ENCODE measurements around the gene ASTL. TPM values are rescaled to one million over a fixed set of nuclear protein-coding genes. Genes with fewer than 3 reads are reported as not detected.

Gene ASTL
- total and polyA plus RNA-seq, 2 donors (not counting 3 experiments of a cell fraction or from before 2014, with no cell fraction given) = not detected

GRCh38 chr2:96089356-96090195, 48.7 kb downstream of the ASTL start:
- Histone ChIP-seq H3K4me1 (ENCODE audit: control insufficient read depth, extremely low read depth, insufficient read depth, low read length) (no peaks in the 10 kb centered on the region), H3K36me3 (ENCODE audit: control insufficient read depth in 2 of 2, extremely low read depth in 1 of 2, insufficient read depth in 2 of 2, low read length in 2 of 2) (no peaks in the 10 kb centered on the region), H4K20me1 (replicated peaks; ENCODE audit: control insufficient read depth, extremely low read depth, insufficient read depth, low read length) (no peaks in the 10 kb centered on the region), H3K27ac (ENCODE audit: insufficient read depth, low read depth, low read length) (no peak overlapping the region), H3K9me1 (replicated peaks; ENCODE audit: control insufficient read depth, extremely low read depth, insufficient read depth, low read length) (no peaks in the 10 kb centered on the region), H3K27me3 (ENCODE audit: control insufficient read depth in 2 of 2, insufficient read depth in 2 of 2, low read length in 2 of 2) (peaks cover 0 to 2% of the 10 kb centered on the region in 2 experiments), H3K4me2 (ENCODE audit: insufficient read depth, low read length) (no peak overlapping the region), H2AFZ (ENCODE audit: low read depth, low read length) (no peak overlapping the region), H3K9me3 (replicated peaks; ENCODE audit: control insufficient read depth, insufficient read depth, low read length) (no peaks in the 10 kb centered on the region), H3K79me2 (ENCODE audit: control insufficient read depth, insufficient read depth, low read length) (no peaks in the 10 kb centered on the region), H3K4me3 (replicated peaks in 1 of 3; ENCODE audit: insufficient read depth in 1 of 3, low read depth in 1 of 3, low read length in 3 of 3) (no peak overlapping the region), H3K9ac (replicated peaks; ENCODE audit: extremely low read depth, insufficient read depth, low read length) (no peak overlapping the region)
- no peak for DNase-seq (ENCODE audit: low read depth, low spot score)
- intact Hi-C loops (cut with micrococcal nuclease) = no loop called here
- no peak for TF ChIP-seq MYC (IDR thresholded peaks at IDR 0.05; ENCODE audit: low read depth, low read length)
- no peak for FAIRE-seq
- ChIA-PET CTCF (interaction anchor here (1.0 kb wide), 1 partner anchor 27 kb away, joined by 3 read pairs; no protein-coding TSS in a partner anchor), POLR2A (no interaction called here)
- dilution Hi-C loops (cut with MboI; ENCODE audit: extremely low pct_ligation_motif_present, low sequenced_read_pairs) = no loop called here
- BruUV-seq (replicated peaks) = no TSS peak

DNA sequence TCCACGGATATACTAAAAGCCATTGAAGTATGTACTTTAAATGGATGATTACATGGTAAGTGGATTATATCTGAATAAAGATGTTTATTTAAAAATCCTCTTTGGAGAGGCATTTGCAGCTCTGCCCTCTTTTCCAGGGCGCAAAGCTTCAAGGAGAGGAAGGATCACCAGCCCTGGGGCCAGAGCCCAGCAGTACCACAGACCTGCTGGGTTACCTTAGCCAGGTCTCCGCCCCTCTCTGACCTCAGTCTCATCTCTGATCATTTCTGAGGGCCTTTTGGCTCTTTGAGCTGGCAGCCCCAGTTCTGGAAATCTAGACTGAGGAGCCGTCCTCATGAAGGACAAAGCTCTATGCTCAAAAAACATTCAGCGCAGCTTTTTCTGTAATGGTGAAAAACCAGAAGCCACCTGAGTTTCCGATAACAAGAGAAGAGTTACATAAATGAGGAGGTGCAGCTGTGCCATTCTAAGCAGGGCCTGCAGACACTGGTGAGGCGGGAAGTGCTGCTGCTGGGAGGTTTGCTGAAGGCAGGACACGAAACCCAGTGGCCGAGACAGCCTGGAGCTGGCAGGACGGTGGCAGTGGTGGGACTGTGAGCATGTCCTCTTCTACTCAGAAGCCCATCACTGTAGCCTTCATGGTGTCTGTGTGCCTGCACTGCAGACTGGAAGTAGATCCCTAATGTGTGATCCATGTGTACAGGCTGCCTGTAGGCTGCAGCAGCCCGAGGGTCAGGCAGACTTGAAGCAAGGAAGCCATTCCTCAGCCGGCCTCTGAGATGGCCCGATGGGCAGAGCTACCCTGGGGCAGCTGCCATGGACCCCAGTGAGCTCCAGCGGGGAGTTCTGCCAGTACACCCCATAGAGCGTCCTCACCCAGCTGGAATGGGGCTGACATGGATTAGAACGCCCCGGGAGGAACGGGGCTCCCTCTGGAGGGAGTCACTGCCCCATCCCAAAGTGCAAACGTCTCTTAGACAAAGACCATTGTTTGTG, 49.7 kb downstream of the ASTL start:
- DNase-seq (ENCODE audit: low read depth, low spot score) (no peak), FAIRE-seq (no peak)
- Histone ChIP-seq H3K9me3 (replicated peaks; ENCODE audit: control insufficient read depth, insufficient read depth, low read length) (no peaks in the 10 kb centered on the region), H3K4me2 (ENCODE audit: insufficient read depth, low read length) (no peak overlapping the region), H3K9me1 (replicated peaks; ENCODE audit: control insufficient read depth, extremely low read depth, insufficient read depth, low read length) (no peaks in the 10 kb centered on the region), H3K27ac (ENCODE audit: insufficient read depth, low read depth, low read length) (no peak overlapping the region), H3K9ac (replicated peaks; ENCODE audit: extremely low read depth, insufficient read depth, low read length) (no peak overlapping the region), H3K4me1 (ENCODE audit: control insufficient read depth, extremely low read depth, insufficient read depth, low read length) (no peaks in the 10 kb centered on the region), H4K20me1 (replicated peaks; ENCODE audit: control insufficient read depth, extremely low read depth, insufficient read depth, low read length) (no peaks in the 10 kb centered on the region), H3K27me3 (ENCODE audit: control insufficient read depth in 2 of 2, insufficient read depth in 2 of 2, low read length in 2 of 2) (peaks cover 0 to 2% of the 10 kb centered on the region in 2 experiments), H3K4me3 (replicated peaks in 1 of 3; ENCODE audit: insufficient read depth in 1 of 3, low read depth in 1 of 3, low read length in 3 of 3) (no peak overlapping the region), H3K79me2 (ENCODE audit: control insufficient read depth, insufficient read depth, low read length) (no peaks in the 10 kb centered on the region), H3K36me3 (ENCODE audit: control insufficient read depth in 2 of 2, extremely low read depth in 1 of 2, insufficient read depth in 2 of 2, low read length in 2 of 2) (no peaks in the 10 kb centered on the region), H2AFZ (ENCODE audit: low read depth, low read length) (no peak overlapping the region)
- no peak for TF ChIP-seq GATA2 (IDR thresholded peaks at IDR 0.05; ENCODE audit: insufficient read depth, insufficient read length, low read depth, low read length)
- TF ChIP-seq, protein P1, sequence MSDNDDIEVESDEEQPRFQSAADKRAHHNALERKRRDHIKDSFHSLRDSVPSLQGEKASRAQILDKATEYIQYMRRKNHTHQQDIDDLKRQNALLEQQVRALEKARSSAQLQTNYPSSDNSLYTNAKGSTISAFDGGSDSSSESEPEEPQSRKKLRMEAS (IDR thresholded peaks at IDR 0.05; ENCODE audit: insufficient read depth, insufficient read length) = no peak
- TF ChIP-seq POLR2A (IDR thresholded peaks at IDR 0.05; ENCODE audit: low read depth, low read length) = no peak
- no peak for TF ChIP-seq POLR2AphosphoS5 (IDR thresholded peaks at IDR 0.05; ENCODE audit: insufficient read depth, low read depth, low read length)
- TF ChIP-seq, protein P2, sequence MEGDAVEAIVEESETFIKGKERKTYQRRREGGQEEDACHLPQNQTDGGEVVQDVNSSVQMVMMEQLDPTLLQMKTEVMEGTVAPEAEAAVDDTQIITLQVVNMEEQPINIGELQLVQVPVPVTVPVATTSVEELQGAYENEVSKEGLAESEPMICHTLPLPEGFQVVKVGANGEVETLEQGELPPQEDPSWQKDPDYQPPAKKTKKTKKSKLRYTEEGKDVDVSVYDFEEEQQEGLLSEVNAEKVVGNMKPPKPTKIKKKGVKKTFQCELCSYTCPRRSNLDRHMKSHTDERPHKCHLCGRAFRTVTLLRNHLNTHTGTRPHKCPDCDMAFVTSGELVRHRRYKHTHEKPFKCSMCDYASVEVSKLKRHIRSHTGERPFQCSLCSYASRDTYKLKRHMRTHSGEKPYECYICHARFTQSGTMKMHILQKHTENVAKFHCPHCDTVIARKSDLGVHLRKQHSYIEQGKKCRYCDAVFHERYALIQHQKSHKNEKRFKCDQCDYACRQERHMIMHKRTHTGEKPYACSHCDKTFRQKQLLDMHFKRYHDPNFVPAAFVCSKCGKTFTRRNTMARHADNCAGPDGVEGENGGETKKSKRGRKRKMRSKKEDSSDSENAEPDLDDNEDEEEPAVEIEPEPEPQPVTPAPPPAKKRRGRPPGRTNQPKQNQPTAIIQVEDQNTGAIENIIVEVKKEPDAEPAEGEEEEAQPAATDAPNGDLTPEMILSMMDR (IDR thresholded peaks at IDR 0.05; ENCODE audit: extremely low read depth in 1 of 2, insufficient read depth in 1 of 2, low read depth in 1 of 2, low read length in 2 of 2) = no peak
- TF ChIP-seq MYC (IDR thresholded peaks at IDR 0.05; ENCODE audit: low read depth, low read length) = no peak
- TF ChIP-seq JUN (IDR thresholded peaks at IDR 0.05; ENCODE audit: borderline replicate concordance, insufficient read depth, insufficient read length, low read depth) = no peak
- no peak for TF ChIP-seq FOS (IDR thresholded peaks at IDR 0.05; ENCODE audit: borderline replicate concordance, insufficient read depth, low read length)
- no peak for TF ChIP-seq EZH2 (IDR thresholded peaks at IDR 0.05; ENCODE audit: borderline replicate concordance, low read depth, low read length, severe bottlenecking)
- POLR2A ChIA-PET = no interaction called here
- BruUV-seq (replicated peaks) = no TSS peak
- intact Hi-C loops (cut with micrococcal nuclease) (no loop called here), dilution Hi-C loops (cut with MboI; ENCODE audit: extremely low pct_ligation_motif_present, low sequenced_read_pairs) (no loop called here)
- CTCF ChIA-PET = interaction anchor here (0.7 kb wide), 1 partner anchor 66 kb away, joined by 3 read pairs; no protein-coding TSS in a partner anchor

Data from endothelial cell of umbilical vein (primary cell).